ENCODE data around the gene HMOX2. TPM values are rescaled to one million over a fixed set of nuclear protein-coding genes. Genes with fewer than 3 reads are reported as not detected.

The HMOX2 gene
- total RNA-seq, 1 donor from 2014 or later = 47.2 TPM

DNA sequence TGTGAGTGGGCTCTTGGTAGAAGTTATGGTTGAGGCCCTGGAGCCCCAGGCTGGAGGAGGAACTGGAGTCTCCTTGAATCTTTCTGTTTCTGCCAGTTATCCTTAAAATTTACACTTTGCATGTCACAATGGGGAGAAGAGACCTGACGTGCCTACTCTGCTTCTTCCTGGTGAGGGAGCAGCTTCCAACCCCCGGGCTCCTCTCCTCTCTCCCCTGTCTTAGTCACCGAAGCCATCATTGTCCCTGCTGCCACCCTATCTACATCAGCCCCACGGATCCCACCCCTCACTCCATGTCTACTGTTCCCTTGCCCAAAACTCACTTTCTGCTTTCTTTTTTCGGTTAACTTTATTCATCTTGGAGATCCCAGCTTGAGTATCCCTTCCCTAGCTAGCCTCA lies 32.9 kb upstream of the HMOX2 start:
- Mint-ChIP-seq H3K36me3 (ENCODE audit: unreplicated experiment) (peaks cover 52% of the 10 kb centered on the region), H3K4me3 (ENCODE audit: unreplicated experiment) (no peak overlapping the region), H3K4me1 (ENCODE audit: unreplicated experiment) (no peaks in the 10 kb centered on the region), H3K27me3 (ENCODE audit: unreplicated experiment) (no peaks in the 10 kb centered on the region), H3K9me3 (ENCODE audit: unreplicated experiment) (no peaks in the 10 kb centered on the region), H3K27ac (ENCODE audit: unreplicated experiment) (no peak overlapping the region)
- TF ChIP-seq, protein P1, sequence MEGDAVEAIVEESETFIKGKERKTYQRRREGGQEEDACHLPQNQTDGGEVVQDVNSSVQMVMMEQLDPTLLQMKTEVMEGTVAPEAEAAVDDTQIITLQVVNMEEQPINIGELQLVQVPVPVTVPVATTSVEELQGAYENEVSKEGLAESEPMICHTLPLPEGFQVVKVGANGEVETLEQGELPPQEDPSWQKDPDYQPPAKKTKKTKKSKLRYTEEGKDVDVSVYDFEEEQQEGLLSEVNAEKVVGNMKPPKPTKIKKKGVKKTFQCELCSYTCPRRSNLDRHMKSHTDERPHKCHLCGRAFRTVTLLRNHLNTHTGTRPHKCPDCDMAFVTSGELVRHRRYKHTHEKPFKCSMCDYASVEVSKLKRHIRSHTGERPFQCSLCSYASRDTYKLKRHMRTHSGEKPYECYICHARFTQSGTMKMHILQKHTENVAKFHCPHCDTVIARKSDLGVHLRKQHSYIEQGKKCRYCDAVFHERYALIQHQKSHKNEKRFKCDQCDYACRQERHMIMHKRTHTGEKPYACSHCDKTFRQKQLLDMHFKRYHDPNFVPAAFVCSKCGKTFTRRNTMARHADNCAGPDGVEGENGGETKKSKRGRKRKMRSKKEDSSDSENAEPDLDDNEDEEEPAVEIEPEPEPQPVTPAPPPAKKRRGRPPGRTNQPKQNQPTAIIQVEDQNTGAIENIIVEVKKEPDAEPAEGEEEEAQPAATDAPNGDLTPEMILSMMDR (IDR thresholded peaks at IDR 0.05) = no peak
- DNase-seq (ENCODE audit: extremely low spot score, unreplicated experiment) = no peak

DNA sequence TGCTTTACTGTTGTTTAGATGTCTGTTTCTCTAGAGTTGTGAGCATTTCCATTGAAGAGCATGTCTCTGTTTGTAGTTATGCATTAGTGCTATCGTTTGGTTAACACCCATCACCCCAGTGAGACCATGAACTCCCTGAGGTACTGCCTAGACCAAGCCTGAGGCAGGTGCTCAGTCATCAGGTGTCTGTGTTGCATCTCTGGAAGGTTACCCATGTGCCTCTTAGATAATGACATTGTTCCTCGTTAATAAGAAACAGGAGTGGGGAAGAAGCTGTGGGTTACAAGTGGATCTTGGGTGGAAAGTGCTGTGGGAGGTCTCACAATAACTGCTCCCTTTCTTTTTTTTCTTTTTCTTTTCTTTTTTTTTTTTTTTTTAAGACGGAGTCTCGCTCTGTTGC lies 32.2 kb upstream of the HMOX2 start:
- no peaks in the 10 kb centered on the region for H3K4me1 Mint-ChIP-seq (ENCODE audit: unreplicated experiment)
- TF ChIP-seq, protein P1 (IDR thresholded peaks at IDR 0.05) = no peak
- DNase-seq (ENCODE audit: extremely low spot score, unreplicated experiment) = no peak
- H3K27me3 Mint-ChIP-seq (ENCODE audit: unreplicated experiment) = no peaks in the 10 kb centered on the region
- H3K9me3 Mint-ChIP-seq (ENCODE audit: unreplicated experiment) = no peaks in the 10 kb centered on the region
- no peak overlapping the region for H3K4me3 Mint-ChIP-seq (ENCODE audit: unreplicated experiment)
- H3K36me3 Mint-ChIP-seq (ENCODE audit: unreplicated experiment) = peaks cover 53% of the 10 kb centered on the region
- no peak overlapping the region for H3K27ac Mint-ChIP-seq (ENCODE audit: unreplicated experiment)

DNA sequence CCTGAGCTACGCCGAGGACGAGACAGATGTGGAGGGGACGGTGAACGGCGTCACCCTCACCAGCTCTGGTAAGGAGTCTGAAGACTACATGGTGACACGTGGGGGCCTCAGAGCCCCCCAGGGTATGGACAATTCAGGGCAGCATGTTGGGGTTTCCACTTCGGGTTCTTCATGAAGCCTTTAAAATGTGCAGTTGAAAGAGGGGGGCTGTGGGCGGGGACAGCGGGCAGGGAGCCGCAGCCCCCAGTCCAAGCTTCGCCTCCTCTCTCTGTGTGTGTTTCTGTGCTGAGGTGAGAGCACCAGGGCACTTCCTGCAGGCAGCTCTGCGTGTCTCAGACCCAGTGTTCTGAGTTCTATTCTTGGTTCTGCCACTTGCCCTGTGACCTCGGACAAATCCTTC lies 25.8 kb upstream of the HMOX2 start:
- H3K9me3 Mint-ChIP-seq (ENCODE audit: unreplicated experiment) = no peaks in the 10 kb centered on the region
- no peak overlapping the region for H3K27ac Mint-ChIP-seq (ENCODE audit: unreplicated experiment)
- TF ChIP-seq, protein P1 (IDR thresholded peaks at IDR 0.05) = no peak
- DNase-seq (ENCODE audit: extremely low spot score, unreplicated experiment) = no peak
- H3K4me1 Mint-ChIP-seq (ENCODE audit: unreplicated experiment) = no peaks in the 10 kb centered on the region
- H3K4me3 Mint-ChIP-seq (ENCODE audit: unreplicated experiment) = no peak overlapping the region
- H3K27me3 Mint-ChIP-seq (ENCODE audit: unreplicated experiment) = no peaks in the 10 kb centered on the region
- peaks cover 40% of the 10 kb centered on the region for H3K36me3 Mint-ChIP-seq (ENCODE audit: unreplicated experiment)

DNA sequence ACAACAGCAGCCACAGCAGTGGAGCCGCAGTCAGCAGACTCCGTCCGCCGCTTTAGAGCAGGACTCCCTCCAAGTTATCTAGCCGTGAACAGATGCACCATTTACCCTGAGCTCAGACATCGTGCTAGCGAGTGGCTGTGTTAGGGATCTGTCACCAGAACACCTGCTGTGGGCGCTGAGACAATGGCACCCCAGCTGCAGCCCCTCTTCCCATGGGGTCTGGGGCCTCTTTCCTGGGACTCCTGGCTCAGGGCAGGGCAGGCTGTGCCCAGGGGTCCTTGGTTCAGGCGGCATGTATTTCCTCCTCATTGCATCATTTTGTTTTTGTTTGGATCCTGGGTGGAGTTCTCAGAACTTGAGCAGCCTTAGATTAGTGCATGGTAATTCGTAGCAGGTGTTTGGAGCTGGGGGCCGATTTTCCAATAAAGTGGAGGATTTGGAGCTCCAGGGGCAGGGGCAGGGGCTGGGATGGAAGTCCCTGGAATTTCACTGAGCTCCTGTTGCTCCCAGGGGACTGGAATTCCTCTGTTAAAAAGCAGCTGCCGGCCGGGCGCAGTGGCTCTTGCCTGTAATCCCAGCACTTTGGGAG lies 25.2 kb upstream of the HMOX2 start:
- DNase-seq (ENCODE audit: extremely low spot score, unreplicated experiment) = no peak
- Mint-ChIP-seq H3K4me3 (ENCODE audit: unreplicated experiment) (no peak overlapping the region), H3K36me3 (ENCODE audit: unreplicated experiment) (peaks cover 41% of the 10 kb centered on the region), H3K27me3 (ENCODE audit: unreplicated experiment) (no peaks in the 10 kb centered on the region), H3K9me3 (ENCODE audit: unreplicated experiment) (no peaks in the 10 kb centered on the region), H3K4me1 (ENCODE audit: unreplicated experiment) (no peaks in the 10 kb centered on the region), H3K27ac (ENCODE audit: unreplicated experiment) (peak overlapping the region; percentile 47)
- TF ChIP-seq, protein P1 (IDR thresholded peaks at IDR 0.05) = no peak

DNA sequence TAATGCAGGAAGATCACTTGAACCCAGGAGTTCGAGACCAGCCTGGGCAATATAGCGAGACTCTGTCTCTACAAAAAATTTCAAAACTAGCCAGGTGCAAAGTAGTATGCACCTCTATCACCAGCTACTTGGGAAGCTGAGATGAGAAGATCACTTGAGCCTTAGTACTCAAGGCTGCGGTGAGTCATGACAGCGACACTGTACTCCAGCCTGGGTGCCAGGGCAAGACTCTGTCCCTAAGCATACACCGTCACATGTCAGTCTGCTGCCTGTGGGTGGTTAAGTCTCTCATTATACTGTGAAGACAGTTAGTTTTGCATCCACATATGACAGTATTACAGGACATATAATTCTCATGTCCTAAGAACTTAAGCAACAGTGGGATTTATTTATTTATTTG lies 23.5 kb upstream of the HMOX2 start:
- Mint-ChIP-seq H3K27ac (ENCODE audit: unreplicated experiment) (no peak overlapping the region), H3K4me1 (ENCODE audit: unreplicated experiment) (no peaks in the 10 kb centered on the region), H3K36me3 (ENCODE audit: unreplicated experiment) (peaks cover 36% of the 10 kb centered on the region), H3K9me3 (ENCODE audit: unreplicated experiment) (no peaks in the 10 kb centered on the region), H3K4me3 (ENCODE audit: unreplicated experiment) (no peak overlapping the region), H3K27me3 (ENCODE audit: unreplicated experiment) (no peaks in the 10 kb centered on the region)
- TF ChIP-seq, protein P1 (IDR thresholded peaks at IDR 0.05) = no peak
- DNase-seq (ENCODE audit: extremely low spot score, unreplicated experiment) = no peak

Data from osteocyte (in vitro differentiated cells).